ENCODE data around the gene BRD3OS. TPM values are rescaled to one million over a fixed set of nuclear protein-coding genes. Genes with fewer than 3 reads are reported as not detected.

Gene BRD3OS
- total RNA-seq, 4 donors from 2014 or later = 1.8 to 6.2 (median 4.3) TPM

- 69 to 86% methylated on average over 6 to 10 of the region's 16 CpGs for WGBS, 2 donors
- Histone ChIP-seq H3K9me3 (no peaks in the 10 kb centered on the region), H3K4me1 (peaks cover 51 to 100% (median 59%) of the 10 kb centered on the region in 3 donors), H3K4me3 (no peak overlapping the region), H3K27ac (no peak overlapping the region), H3K36me3 (peaks cover 0 to 9% (median 0%) of the 10 kb centered on the region in 3 donors), H3K27me3 (no peaks in the 10 kb centered on the region)
- DNase-seq = no peak
- TF ChIP-seq CTCF (IDR thresholded peaks at IDR 0.05) (no peak), POLR2A (IDR thresholded peaks at IDR 0.05) (no peak)
- intact Hi-C loops (cut with DNase I) = no loop called here
These were observed 33.9 kb downstream of the BRD3OS start for GRCh38 chr9:134059188-134059641.

- 60 to 71% methylated on average over 1 to 6 of the region's 17 CpGs for WGBS, 2 donors
- no peak for TF ChIP-seq POLR2A (IDR thresholded peaks at IDR 0.05)
- TF ChIP-seq CTCF (IDR thresholded peaks at IDR 0.05) = no peak
- H3K27ac ChIP-seq = no peak overlapping the region
These were observed 34.5 kb downstream of the BRD3OS start for GRCh38 chr9:134059661-134060395.

GRCh38 chr9:134060546-134060945 is 35.3 kb downstream of the BRD3OS start:
- Histone ChIP-seq H3K27ac (no peak overlapping the region), H3K4me3 (no peak overlapping the region), H3K36me3 (peaks cover 0 to 5% (median 0%) of the 10 kb centered on the region in 3 donors), H3K9me3 (no peaks in the 10 kb centered on the region), H3K4me1 (peaks cover 51 to 100% (median 59%) of the 10 kb centered on the region in 3 donors), H3K27me3 (no peaks in the 10 kb centered on the region)
- DNase-seq = no peak
- intact Hi-C loops (cut with DNase I) = no loop called here
- whole genome bisulfite sequencing, 2 donors = 92 to 100% methylated on average over 1 to 2 of the region's 4 CpGs
- no peak for TF ChIP-seq POLR2A (IDR thresholded peaks at IDR 0.05)
- no peak for TF ChIP-seq CTCF (IDR thresholded peaks at IDR 0.05)

More at GRCh38 chr9:134059661-134060395, 34.5 kb downstream of the BRD3OS start:
- H3K4me3 ChIP-seq = no peak overlapping the region
- no peaks in the 10 kb centered on the region for H3K27me3 ChIP-seq
- H3K36me3 ChIP-seq = peaks cover 0 to 5% (median 0%) of the 10 kb centered on the region in 3 donors
- H3K9me3 ChIP-seq = no peaks in the 10 kb centered on the region
- peaks cover 51 to 100% (median 59%) of the 10 kb centered on the region in 3 donors for H3K4me1 ChIP-seq
- DNase-seq = no peak
- intact Hi-C loops (cut with DNase I) = no loop called here

- H3K4me3 ChIP-seq = no peak overlapping the region
- H3K27ac ChIP-seq = no peak overlapping the region
- no peaks in the 10 kb centered on the region for H3K9me3 ChIP-seq
- DNase-seq = no peak
- no peak for TF ChIP-seq POLR2A (IDR thresholded peaks at IDR 0.05)
- no peak for TF ChIP-seq CTCF (IDR thresholded peaks at IDR 0.05)
- H3K27me3 ChIP-seq = no peaks in the 10 kb centered on the region
- WGBS, 2 donors = 67% methylated on average over 3 of the region's 4 CpGs; no CpG with 5 or more reads in 1 of the 2 donors
- peaks cover 0 to 5% (median 0%) of the 10 kb centered on the region in 3 donors for H3K36me3 ChIP-seq
- intact Hi-C loops (cut with DNase I) = no loop called here
- H3K4me1 ChIP-seq = peaks cover 50 to 100% (median 58%) of the 10 kb centered on the region in 3 donors
These were observed 35.9 kb downstream of the BRD3OS start for GRCh38 chr9:134061019-134061687.

All from esophagus squamous epithelium (tissue), 5 donors.